K562 (cell line): ENCODE data around the gene PTK7. TPM values are rescaled to one million over a fixed set of nuclear protein-coding genes. Genes with fewer than 3 reads are reported as not detected.

Experiments
- CBFA2T2 ChIP-seq: fragments of 450-650 bp; conservative IDR thresholded peaks from 2 replicates; pipeline ENCODE4 v1.6.1; 2017; ENCODE audit warnings: mild to moderate bottlenecking
- CTBP1 ChIP-seq: fragments of 450-650 bp; IDR thresholded peaks from 2 replicates; pipeline ENCODE4 v1.6.1; 2016; ENCODE audit warnings: borderline replicate concordance
- CXXC5 ChIP-seq: fragments of 250-450 bp; sonication (Bioruptor Pico); IDR thresholded peaks from 2 replicates; pipeline ENCODE4 v1.8.0; 2022; ENCODE audit warnings: inconsistent platforms, mild to moderate bottlenecking, moderate library complexity
- HCFC1 ChIP-seq: IDR thresholded peaks from 2 replicates; pipeline ENCODE4 v1.6.1; 2012; ENCODE audit warnings: low read depth, low read length, improper control_type of control experiment
- KDM4B ChIP-seq, 2 experiments: fragments of 450-650 bp in 1 of 2; sonication (generic) in 1 of 2; IDR thresholded peaks; 2 replicates each; pipeline ENCODE4 v1.6.1; 2016 to 2017; ENCODE audit warnings: borderline replicate concordance in 2 of 2, antibody characterized with exemption in 1 of 2, low read depth in 1 of 2, mild to moderate bottlenecking in 1 of 2
- KLF6 ChIP-seq: fragments of 250-450 bp; sonication (Bioruptor Pico); IDR thresholded peaks from 2 replicates; pipeline ENCODE4 v1.4.0; 2020; ENCODE audit warnings: mild to moderate bottlenecking, moderate library complexity, borderline replicate concordance
- LCOR ChIP-seq: sonication (generic); formaldehyde crosslinking; IDR thresholded peaks from 2 replicates; pipeline ENCODE4 v1.8.0; 2022; ENCODE audit warnings: mild to moderate bottlenecking, missing genetic modification reagents
- NR3C1 ChIP-seq: sonication (generic); formaldehyde crosslinking; IDR thresholded peaks from 2 replicates; pipeline ENCODE4 v1.8.1; 2022; ENCODE audit warnings: missing genetic modification reagents
- POLR2A ChIP-seq: fragments of 450-650 bp; conservative IDR thresholded peaks from 2 replicates; pipeline ENCODE4 v1.6.1; 2016
- RBM15 ChIP-seq: fragments of 200-400 bp; formaldehyde crosslinking; IDR thresholded peaks from 2 replicates; pipeline ENCODE4 v1.6.1; 2018; ENCODE audit warnings: mild to moderate bottlenecking, low read length, moderate library complexity; ENCODE audit not compliant: insufficient read depth
- SMAD1 ChIP-seq: fragments of 150-350 bp; IDR thresholded peaks from 2 replicates; pipeline ENCODE4 v1.6.1; 2014; ENCODE audit warnings: low read length, low read depth; ENCODE audit not compliant: partially characterized antibody
- SP2 ChIP-seq: IDR thresholded peaks from 2 replicates; pipeline ENCODE4 v1.6.1; 2011; ENCODE audit warnings: mild to moderate bottlenecking, low read depth, low read length, moderate library complexity; ENCODE audit not compliant: poor library complexity, severe bottlenecking; ENCODE audit errors: extremely low read depth
- TCF3 ChIP-seq: sonication (generic); formaldehyde crosslinking; IDR thresholded peaks from 2 replicates; pipeline ENCODE4 v1.4.0; 2020; ENCODE audit warnings: mild to moderate bottlenecking, missing genetic modification reagents
- ZFPM2 ChIP-seq: fragments of 250-450 bp; sonication (Bioruptor Pico); IDR thresholded peaks from 2 replicates; pipeline ENCODE4 v1.5.1; 2022; ENCODE audit warnings: mild to moderate bottlenecking
- ZNF175 ChIP-seq: fragments of 200-800 bp; sonication (Bioruptor generic); IDR thresholded peaks from 2 replicates; pipeline ENCODE4 v1.6.1; 2016; ENCODE audit warnings: low read depth, mild to moderate bottlenecking, missing genetic modification characterization, missing compliant biosample characterization
- ZNF408 ChIP-seq: fragments of 250-450 bp; sonication (Bioruptor Pico); IDR thresholded peaks from 2 replicates; pipeline ENCODE4 v1.4.0; 2020; ENCODE audit warnings: low read depth, mild to moderate bottlenecking, moderate library complexity
- ZNF589 ChIP-seq: fragments of 200-800 bp; sonication (Bioruptor generic); IDR thresholded peaks from 2 replicates; pipeline ENCODE4 v1.6.1; 2016; ENCODE audit warnings: low read depth, missing genetic modification characterization, missing compliant biosample characterization
- ZSCAN29 ChIP-seq: fragments of 450-650 bp; IDR thresholded peaks from 2 replicates; pipeline ENCODE4 v1.6.1; 2017
- polyA plus RNA-seq, 8 experiments: library from polyadenylated mRNA; depleted of rRNA in 4 of 8; stranded (reverse) in 5 of 8; unstranded in 3 of 8; fragments of >200 nt; fragmentation: Nextera tagmentation in 2 of 8; fragmentation: Illumina TruSeq in 1 of 8; extraction: Ambion mirVana in 2 of 8; extraction: Trizol in 1 of 8; gene quantifications; 2 replicates each; pipeline versions ENCODE4 v1.2.1 to v1.2.3, GENCODE V29; 2011 to 2014; ENCODE audit warnings: inconsistent platforms in 1 of 8, missing spikeins in 1 of 8
- total RNA-seq, 7 experiments: library from RNA; depleted of rRNA in 6 of 7; stranded (reverse); fragments of >200 nt in 6 of 7; fragmentation: Illumina TruSeq in 2 of 7; extraction: Trizol in 2 of 7; gene quantifications; 2 replicates each; pipeline versions ENCODE4 v1.2.1 to v1.2.3, GENCODE V29; 2011 to 2021; ENCODE audit warnings: low replicate concordance in 1 of 7
- TF ChIP-seq, protein P1 (sequence below): fragments of 250-450 bp; sonication (Bioruptor Pico); IDR thresholded peaks from 2 replicates; pipeline ENCODE4 v1.5.0; 2021; ENCODE audit warnings: mild to moderate bottlenecking, borderline replicate concordance
- TF ChIP-seq, protein P2 (sequence below), 2 experiments: fragments of 450-650 bp; IDR thresholded peaks; 2 replicates each; pipeline ENCODE4 v1.6.1; 2018; ENCODE audit warnings: mild to moderate bottlenecking in 2 of 2, low read depth in 1 of 2; ENCODE audit not compliant: partially characterized antibody in 2 of 2
- TF ChIP-seq, protein P3 (sequence below): fragments of 250-450 bp; sonication (Bioruptor Pico); IDR thresholded peaks from 2 replicates; pipeline ENCODE4 v1.5.1; 2021; ENCODE audit warnings: mild to moderate bottlenecking
- TF ChIP-seq, protein P4 (sequence below): fragments of 250-450 bp; sonication (Bioruptor Pico); IDR thresholded peaks from 2 replicates; pipeline ENCODE4 v1.4.0; 2020

Gene PTK7
- total and polyA plus RNA-seq, 9 of the 15 experiments (the other 6 are each of a cell fraction or from before 2014, with no cell fraction given), result 0.20 to 6.8 (median 4.2) TPM

DNA sequence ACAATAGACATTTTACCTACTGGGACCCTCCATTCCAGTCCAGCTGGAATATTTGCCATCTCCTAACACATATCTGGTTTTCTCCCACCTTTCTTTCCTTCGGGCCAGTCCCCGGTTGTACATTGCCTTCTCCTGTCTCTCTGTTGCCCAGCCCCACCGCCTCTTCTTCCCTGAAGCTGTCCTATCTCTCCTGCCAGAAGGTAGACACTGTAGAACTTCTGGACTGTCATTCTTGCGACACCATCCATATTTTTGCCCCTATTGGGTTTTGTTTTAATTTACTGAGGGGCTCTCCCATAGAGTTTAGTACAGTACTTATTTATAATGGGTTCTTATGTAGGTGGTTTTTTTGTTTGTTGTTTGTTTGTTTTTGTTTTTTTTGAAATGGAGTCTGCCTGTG, 4.9 kb downstream of the PTK7 start (continued):
- no peak for TF ChIP-seq KDM4B (IDR thresholded peaks at IDR 0.05; ENCODE audit: borderline replicate concordance in 2 of 2, low read depth in 1 of 2)
- no peak for TF ChIP-seq CXXC5 (CRISPR knock-in tag)
- TF ChIP-seq ZNF408 (CRISPR knock-in tag), result no peak
- TF ChIP-seq RBM15, result no peak
- TF ChIP-seq CBFA2T2, result peak; percentile 42
- TF ChIP-seq, protein P1, sequence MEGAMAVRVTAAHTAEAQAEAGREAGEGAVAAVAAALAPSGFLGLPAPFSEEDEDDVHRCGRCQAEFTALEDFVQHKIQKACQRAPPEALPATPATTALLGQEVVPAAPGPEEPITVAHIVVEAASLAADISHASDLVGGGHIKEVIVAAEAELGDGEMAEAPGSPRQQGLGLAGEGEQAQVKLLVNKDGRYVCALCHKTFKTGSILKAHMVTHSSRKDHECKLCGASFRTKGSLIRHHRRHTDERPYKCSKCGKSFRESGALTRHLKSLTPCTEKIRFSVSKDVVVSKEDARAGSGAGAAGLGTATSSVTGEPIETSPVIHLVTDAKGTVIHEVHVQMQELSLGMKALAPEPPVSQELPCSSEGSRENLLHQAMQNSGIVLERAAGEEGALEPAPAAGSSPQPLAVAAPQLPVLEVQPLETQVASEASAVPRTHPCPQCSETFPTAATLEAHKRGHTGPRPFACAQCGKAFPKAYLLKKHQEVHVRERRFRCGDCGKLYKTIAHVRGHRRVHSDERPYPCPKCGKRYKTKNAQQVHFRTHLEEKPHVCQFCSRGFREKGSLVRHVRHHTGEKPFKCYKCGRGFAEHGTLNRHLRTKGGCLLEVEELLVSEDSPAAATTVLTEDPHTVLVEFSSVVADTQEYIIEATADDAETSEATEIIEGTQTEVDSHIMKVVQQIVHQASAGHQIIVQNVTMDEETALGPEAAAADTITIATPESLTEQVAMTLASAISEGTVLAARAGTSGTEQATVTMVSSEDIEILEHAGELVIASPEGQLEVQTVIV (CRISPR knock-in tag), result no peak
- TF ChIP-seq TCF3, result peak; percentile 67
- no peak for TF ChIP-seq ZFPM2 (CRISPR knock-in tag)
- no peak for TF ChIP-seq ZSCAN29
- TF ChIP-seq, protein P2, sequence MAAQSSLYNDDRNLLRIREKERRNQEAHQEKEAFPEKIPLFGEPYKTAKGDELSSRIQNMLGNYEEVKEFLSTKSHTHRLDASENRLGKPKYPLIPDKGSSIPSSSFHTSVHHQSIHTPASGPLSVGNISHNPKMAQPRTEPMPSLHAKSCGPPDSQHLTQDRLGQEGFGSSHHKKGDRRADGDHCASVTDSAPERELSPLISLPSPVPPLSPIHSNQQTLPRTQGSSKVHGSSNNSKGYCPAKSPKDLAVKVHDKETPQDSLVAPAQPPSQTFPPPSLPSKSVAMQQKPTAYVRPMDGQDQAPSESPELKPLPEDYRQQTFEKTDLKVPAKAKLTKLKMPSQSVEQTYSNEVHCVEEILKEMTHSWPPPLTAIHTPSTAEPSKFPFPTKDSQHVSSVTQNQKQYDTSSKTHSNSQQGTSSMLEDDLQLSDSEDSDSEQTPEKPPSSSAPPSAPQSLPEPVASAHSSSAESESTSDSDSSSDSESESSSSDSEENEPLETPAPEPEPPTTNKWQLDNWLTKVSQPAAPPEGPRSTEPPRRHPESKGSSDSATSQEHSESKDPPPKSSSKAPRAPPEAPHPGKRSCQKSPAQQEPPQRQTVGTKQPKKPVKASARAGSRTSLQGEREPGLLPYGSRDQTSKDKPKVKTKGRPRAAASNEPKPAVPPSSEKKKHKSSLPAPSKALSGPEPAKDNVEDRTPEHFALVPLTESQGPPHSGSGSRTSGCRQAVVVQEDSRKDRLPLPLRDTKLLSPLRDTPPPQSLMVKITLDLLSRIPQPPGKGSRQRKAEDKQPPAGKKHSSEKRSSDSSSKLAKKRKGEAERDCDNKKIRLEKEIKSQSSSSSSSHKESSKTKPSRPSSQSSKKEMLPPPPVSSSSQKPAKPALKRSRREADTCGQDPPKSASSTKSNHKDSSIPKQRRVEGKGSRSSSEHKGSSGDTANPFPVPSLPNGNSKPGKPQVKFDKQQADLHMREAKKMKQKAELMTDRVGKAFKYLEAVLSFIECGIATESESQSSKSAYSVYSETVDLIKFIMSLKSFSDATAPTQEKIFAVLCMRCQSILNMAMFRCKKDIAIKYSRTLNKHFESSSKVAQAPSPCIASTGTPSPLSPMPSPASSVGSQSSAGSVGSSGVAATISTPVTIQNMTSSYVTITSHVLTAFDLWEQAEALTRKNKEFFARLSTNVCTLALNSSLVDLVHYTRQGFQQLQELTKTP (IDR thresholded peaks at IDR 0.05; ENCODE audit: low read depth in 1 of 2, partially characterized antibody in 2 of 2), result no peak
- TF ChIP-seq KLF6 (CRISPR knock-in tag), result no peak
- no peak for TF ChIP-seq POLR2A
- no peak for TF ChIP-seq CTBP1
- no peak for TF ChIP-seq ZNF175 (CRISPR knock-in tag)
- TF ChIP-seq SMAD1, result no peak
- TF ChIP-seq ZNF589 (CRISPR knock-in tag), result no peak
- TF ChIP-seq, protein P3, sequence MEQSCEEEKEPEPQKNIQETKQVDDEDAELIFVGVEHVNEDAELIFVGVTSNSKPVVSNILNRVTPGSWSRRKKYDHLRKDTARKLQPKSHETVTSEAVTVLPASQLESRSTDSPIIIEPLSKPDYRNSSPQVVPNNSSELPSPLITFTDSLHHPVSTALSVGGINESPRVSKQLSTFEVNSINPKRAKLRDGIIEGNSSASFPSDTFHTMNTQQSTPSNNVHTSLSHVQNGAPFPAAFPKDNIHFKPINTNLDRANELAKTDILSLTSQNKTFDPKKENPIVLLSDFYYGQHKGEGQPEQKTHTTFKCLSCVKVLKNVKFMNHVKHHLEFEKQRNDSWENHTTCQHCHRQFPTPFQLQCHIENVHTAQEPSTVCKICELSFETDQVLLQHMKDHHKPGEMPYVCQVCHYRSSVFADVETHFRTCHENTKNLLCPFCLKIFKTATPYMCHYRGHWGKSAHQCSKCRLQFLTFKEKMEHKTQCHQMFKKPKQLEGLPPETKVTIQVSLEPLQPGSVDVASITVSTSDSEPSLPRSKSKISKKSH, result no peak
- TF ChIP-seq, protein P4, sequence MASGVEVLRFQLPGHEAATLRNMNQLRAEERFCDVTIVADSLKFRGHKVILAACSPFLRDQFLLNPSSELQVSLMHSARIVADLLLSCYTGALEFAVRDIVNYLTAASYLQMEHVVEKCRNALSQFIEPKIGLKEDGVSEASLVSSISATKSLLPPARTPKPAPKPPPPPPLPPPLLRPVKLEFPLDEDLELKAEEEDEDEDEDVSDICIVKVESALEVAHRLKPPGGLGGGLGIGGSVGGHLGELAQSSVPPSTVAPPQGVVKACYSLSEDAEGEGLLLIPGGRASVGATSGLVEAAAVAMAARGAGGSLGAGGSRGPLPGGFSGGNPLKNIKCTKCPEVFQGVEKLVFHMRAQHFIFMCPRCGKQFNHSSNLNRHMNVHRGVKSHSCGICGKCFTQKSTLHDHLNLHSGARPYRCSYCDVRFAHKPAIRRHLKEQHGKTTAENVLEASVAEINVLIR (CRISPR knock-in tag), result no peak
- TF ChIP-seq HCFC1, result no peak
- TF ChIP-seq SP2, result no peak
- TF ChIP-seq LCOR (CRISPR knock-in tag), result no peak
- no peak for TF ChIP-seq NR3C1
